Omental fat pad (tissue), 4 donors: ENCODE results near the gene DBP. TPM values are rescaled to one million over a fixed set of nuclear protein-coding genes. Genes with fewer than 3 reads are reported as not detected.
A peak's percentile ranks its signal among the peaks of the same experiment; 100 is the strongest.

Experiments
- ATAC-seq: fragments of 150-250 bp; one replicate; pipeline ENCODE4 v1.9.1; 2016; ENCODE audit warnings: mild to moderate bottlenecking, moderate library complexity; ENCODE audit not compliant: low FRiP score
- DNase-seq: peaks from one replicate; pipeline ENCODE4 v3.0.0-alpha.2; 2019; ENCODE audit warnings: low spot score
- total RNA-seq, 4 donors: library from RNA; depleted of rRNA; stranded (reverse); fragments of >200 nt; gene quantifications; one replicate each; pipeline ENCODE4 v1.1.0, GENCODE V29; 2016
- TF ChIP-seq, protein P1 (sequence below), 3 donors: fragments of 450-650 bp; IDR thresholded peaks; one replicate each; pipeline ENCODE4 v1.5.1; 2016 to 2017; ENCODE audit warnings: antibody characterized with exemption in 3 of 3, mild to moderate bottlenecking in 3 of 3, moderate library complexity in 2 of 3

DBP gene
- total RNA-seq, 4 donors from 2014 or later: 2.6 to 12.6 (median 5.2) TPM

DNA sequence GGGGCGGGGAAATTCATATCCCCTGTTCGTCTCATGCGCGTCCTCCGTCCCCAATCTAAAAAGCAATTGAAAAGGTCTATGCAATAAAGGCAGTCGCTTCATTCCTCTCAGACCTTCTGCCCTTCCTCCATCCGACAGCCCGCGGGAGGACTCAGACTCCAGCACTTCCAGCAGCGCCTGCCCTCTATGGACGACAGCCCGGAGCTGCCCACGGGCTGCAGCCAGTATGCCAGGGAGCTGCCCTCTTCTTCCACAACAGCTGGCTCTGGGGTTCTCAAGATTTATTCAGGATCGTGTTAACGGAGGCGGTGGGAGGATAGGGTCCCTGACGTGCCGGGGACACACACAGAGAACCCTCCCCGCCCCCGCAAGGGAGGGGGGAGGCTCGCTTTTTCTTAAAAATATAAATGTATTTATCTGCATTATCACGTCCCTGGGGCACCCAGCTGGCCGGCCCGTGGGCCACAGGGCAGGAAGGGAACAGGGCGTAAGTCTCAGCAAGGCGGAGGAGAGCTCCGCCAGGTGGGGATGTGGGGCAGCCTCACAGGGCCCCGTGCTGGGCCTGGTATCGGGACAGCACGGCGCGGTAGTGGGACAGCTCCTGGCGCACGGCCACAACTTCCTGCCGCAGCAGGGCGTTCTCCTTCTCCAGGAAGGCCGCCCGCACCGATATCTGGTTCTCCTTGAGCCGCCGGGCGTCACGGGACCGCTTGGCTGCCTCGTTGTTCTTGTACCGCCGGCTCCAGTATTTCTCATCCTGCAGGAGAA lies 6.7 kb downstream of the DBP start:
- DNase-seq: no peak
- ATAC-seq: peak; percentile 8

DNA sequence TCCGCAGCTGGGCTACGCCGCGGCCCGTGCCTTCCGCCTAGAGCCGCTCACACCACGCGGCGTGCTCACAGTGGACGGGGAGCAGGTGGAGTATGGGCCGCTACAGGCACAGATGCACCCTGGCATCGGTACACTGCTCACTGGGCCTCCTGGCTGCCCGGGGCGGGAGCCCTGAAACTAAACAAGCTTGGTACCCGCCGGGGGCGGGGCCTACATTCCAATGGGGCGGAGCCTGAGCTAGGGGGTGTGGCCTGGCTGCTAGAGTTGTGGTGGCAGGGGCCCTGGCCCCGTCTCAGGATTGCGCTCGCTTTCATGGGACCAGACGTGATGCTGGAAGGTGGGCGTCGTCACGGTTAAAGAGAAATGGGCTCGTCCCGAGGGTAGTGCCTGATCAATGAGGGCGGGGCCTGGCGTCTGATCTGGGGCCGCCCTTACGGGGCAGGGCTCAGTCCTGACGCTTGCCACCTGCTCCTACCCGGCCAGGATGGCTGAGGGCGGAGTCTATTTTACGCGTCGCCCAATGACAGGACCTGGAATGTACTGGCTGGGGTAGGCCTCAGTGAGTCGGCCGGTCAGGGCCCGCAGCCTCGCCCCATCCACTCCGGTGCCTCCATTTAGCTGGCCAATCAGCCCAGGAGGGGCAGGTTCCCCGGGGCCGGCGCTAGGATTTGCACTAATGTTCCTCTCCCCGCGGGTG lies 7.4 kb downstream of the DBP start:
- DNase-seq (no peak), ATAC-seq (no peak)
- TF ChIP-seq, protein P1, sequence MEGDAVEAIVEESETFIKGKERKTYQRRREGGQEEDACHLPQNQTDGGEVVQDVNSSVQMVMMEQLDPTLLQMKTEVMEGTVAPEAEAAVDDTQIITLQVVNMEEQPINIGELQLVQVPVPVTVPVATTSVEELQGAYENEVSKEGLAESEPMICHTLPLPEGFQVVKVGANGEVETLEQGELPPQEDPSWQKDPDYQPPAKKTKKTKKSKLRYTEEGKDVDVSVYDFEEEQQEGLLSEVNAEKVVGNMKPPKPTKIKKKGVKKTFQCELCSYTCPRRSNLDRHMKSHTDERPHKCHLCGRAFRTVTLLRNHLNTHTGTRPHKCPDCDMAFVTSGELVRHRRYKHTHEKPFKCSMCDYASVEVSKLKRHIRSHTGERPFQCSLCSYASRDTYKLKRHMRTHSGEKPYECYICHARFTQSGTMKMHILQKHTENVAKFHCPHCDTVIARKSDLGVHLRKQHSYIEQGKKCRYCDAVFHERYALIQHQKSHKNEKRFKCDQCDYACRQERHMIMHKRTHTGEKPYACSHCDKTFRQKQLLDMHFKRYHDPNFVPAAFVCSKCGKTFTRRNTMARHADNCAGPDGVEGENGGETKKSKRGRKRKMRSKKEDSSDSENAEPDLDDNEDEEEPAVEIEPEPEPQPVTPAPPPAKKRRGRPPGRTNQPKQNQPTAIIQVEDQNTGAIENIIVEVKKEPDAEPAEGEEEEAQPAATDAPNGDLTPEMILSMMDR (IDR thresholded peaks at IDR 0.05): no peak

More for the DNA sequence above, 6.7 kb downstream of the DBP start:
- TF ChIP-seq, protein P1 (IDR thresholded peaks at IDR 0.05): no peak

DNA sequence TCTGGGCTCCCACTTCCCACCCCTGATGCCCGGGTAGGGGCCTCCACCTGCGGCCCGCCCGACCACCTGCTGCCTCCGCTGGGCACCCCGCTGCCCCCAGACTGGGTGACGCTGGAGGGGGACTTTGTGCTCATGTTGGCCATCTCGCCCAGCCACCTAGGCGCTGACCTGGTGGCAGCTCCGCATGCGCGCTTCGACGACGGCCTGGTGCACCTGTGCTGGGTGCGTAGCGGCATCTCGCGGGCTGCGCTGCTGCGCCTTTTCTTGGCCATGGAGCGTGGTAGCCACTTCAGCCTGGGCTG lies 7.9 kb downstream of the DBP start:
- TF ChIP-seq, protein P1 (IDR thresholded peaks at IDR 0.05): no peak
- DNase-seq: no peak

DNA sequence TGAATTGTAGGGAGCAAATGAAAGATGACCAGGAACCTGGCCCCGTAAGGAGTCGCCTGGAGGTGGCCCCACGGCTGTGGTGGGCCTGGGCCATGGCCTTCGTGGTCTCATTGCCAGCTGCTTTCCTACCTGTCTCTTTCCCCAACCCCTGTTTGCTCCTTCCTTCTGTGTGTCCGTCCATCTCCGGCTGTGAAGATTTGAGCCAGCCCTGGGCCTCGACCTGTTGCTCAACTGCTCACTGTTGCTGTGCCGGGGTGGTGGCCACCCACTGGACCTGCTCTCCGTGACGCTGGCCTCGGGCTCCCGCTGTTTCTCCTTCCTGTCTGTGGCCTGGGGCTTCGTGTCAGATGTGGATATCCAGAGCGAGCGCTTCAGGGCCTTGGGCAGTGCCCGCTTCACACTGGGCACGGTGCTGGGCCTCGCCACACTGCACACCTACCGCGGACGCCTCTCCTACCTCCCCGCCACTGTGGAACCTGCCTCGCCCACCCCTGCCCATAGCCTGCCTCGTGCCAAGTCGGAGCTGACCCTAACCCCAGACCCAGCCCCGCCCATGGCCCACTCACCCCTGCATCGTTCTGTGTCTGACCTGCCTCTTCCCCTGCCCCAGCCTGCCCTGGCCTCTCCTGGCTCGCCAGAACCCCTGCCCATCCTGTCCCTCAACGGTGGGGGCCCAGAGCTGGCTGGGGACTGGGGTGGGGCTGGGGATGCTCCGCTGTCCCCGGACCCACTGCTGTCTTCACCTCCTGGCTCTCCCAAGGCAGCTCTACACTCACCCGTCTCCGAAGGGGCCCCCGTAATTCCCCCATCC lies 8.5 kb downstream of the DBP start:
- ATAC-seq (no peak), DNase-seq (no peak)
- TF ChIP-seq, protein P1 (IDR thresholded peaks at IDR 0.05): no peak

More for the DNA sequence above, 7.9 kb downstream of the DBP start:
- ATAC-seq: no peak

DNA sequence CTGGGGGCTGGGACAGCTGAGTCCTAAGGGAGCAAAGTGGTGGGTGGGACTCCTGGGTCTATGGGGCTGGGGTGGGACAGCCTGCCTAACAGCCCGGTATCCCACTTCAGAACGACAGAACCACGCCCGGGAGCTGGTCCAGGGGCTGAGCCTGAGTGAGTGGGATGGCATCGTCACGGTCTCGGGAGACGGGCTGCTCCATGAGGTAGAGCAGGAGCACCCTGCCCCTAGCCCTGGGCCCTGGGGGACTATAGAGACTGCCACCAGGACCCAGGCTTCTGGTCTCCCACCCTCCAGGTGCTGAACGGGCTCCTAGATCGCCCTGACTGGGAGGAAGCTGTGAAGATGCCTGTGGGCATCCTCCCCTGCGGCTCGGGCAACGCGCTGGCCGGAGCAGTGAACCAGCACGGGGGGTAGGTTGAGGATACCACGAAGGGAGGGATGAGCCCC lies 9.3 kb downstream of the DBP start:
- DNase-seq (no peak), ATAC-seq (no peak)
- TF ChIP-seq, protein P1 (IDR thresholded peaks at IDR 0.05): no peak

DNA sequence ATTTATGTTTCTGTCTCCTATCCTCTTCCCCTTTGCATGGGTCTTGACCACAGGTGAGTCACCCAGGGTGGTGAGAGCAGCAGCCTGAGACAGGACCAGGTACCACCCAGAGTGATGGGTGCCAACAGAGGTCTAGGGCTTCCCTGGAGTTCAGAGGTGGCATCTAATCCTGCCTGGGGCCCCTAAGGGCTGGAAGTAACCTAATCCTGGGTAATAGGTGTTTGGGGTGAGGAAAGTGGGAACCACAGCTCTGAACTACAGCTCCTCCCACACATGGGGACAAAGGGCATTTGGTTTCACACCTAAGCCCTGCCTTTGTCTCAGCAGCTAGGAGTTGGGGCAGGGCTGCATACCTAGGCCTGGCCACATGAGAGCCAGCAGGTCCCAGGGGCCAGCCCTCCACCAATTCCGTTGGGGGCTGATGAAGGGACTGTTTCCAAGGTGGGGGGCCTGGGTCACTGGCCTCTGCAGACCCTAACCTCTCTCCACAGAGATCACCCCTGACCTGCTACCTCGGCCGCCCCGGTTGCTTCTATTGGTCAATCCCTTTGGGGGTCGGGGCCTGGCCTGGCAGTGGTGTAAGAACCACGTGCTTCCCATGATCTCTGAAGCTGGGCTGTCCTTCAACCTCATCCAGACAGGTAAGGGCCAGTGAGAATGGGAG lies 9.8 kb downstream of the DBP start:
- TF ChIP-seq, protein P1 (IDR thresholded peaks at IDR 0.05): no peak
- DNase-seq (no peak), ATAC-seq (no peak)
